ENCODE measurements around the gene ECT2L.
A peak's percentile ranks its signal among the peaks of the same experiment; 100 is the strongest.

ECT2L gene

GRCh38 chr6:138817799-138818198 lies 21.9 kb downstream of the ECT2L start:
- no peaks in the 10 kb centered on the region for H3K79me2 ChIP-seq (ENCODE audit: low read length)
- H3K9me3 ChIP-seq (ENCODE audit: insufficient read depth, low read length) = no peaks in the 10 kb centered on the region
- peak overlapping the region; percentile 55; the same call in 1 of the 2 replicates for H3K4me2 ChIP-seq (ENCODE audit: low read length)
- no peak overlapping the region for H3K9ac ChIP-seq (ENCODE audit: low read length)
- no peak for TF ChIP-seq EZH2phosphoT487 (IDR thresholded peaks at IDR 0.05; ENCODE audit: low read depth)
- no peak for TF ChIP-seq CTCF (IDR thresholded peaks at IDR 0.05; ENCODE audit: low read depth, low read length)
- H4K20me1 ChIP-seq (ENCODE audit: insufficient read depth, low read length) = no peaks in the 10 kb centered on the region
- H3K36me3 ChIP-seq (replicated peaks; ENCODE audit: low read depth, low read length) = no peaks in the 10 kb centered on the region
- H2AFZ ChIP-seq (ENCODE audit: low read depth, low read length) = no peak overlapping the region
- no peak overlapping the region for H3K4me3 ChIP-seq (ENCODE audit: low read length)
- H3K27ac ChIP-seq (ENCODE audit: low read length) = no peak overlapping the region
- no peaks in the 10 kb centered on the region for H3K27me3 ChIP-seq (ENCODE audit: low read depth, low read length)
- peaks cover 21% of the 10 kb centered on the region for H3K4me1 ChIP-seq (ENCODE audit: low read length)

GRCh38 chr6:138818496-138819194 lies 22.8 kb downstream of the ECT2L start:
- Histone ChIP-seq H3K36me3 (replicated peaks; ENCODE audit: low read depth, low read length) (no peaks in the 10 kb centered on the region), H3K27me3 (ENCODE audit: low read depth, low read length) (no peaks in the 10 kb centered on the region), H3K4me2 (ENCODE audit: low read length) (peak overlapping the region; percentile 55), H3K4me1 (ENCODE audit: low read length) (peaks cover 21% of the 10 kb centered on the region), H3K9me3 (ENCODE audit: insufficient read depth, low read length) (no peaks in the 10 kb centered on the region), H2AFZ (ENCODE audit: low read depth, low read length) (no peak overlapping the region; the same call in 1 of the 2 replicates), H3K4me3 (ENCODE audit: low read length) (peak overlapping the region; percentile 33), H3K9ac (ENCODE audit: low read length) (no peak overlapping the region; the same call in 1 of the 2 replicates), H4K20me1 (ENCODE audit: insufficient read depth, low read length) (no peaks in the 10 kb centered on the region), H3K27ac (ENCODE audit: low read length) (no peak overlapping the region), H3K79me2 (ENCODE audit: low read length) (no peaks in the 10 kb centered on the region)
- TF ChIP-seq CTCF (IDR thresholded peaks at IDR 0.05; ENCODE audit: low read depth, low read length) (no peak), EZH2phosphoT487 (IDR thresholded peaks at IDR 0.05; ENCODE audit: low read depth) (no peak)

- no peaks in the 10 kb centered on the region for H3K79me2 ChIP-seq (ENCODE audit: low read length)
- H3K4me3 ChIP-seq (ENCODE audit: low read length) = no peak overlapping the region
- no peak overlapping the region for H3K27ac ChIP-seq (ENCODE audit: low read length)
- no peak overlapping the region for H3K9ac ChIP-seq (ENCODE audit: low read length)
- TF ChIP-seq EZH2phosphoT487 (IDR thresholded peaks at IDR 0.05; ENCODE audit: low read depth) = no peak
- TF ChIP-seq CTCF (IDR thresholded peaks at IDR 0.05; ENCODE audit: low read depth, low read length) = no peak
- no peaks in the 10 kb centered on the region for H3K36me3 ChIP-seq (replicated peaks; ENCODE audit: low read depth, low read length)
- no peaks in the 10 kb centered on the region for H4K20me1 ChIP-seq (ENCODE audit: insufficient read depth, low read length)
- H3K9me3 ChIP-seq (ENCODE audit: insufficient read depth, low read length) = no peaks in the 10 kb centered on the region
- no peak overlapping the region for H3K4me2 ChIP-seq (ENCODE audit: low read length)
- H3K4me1 ChIP-seq (ENCODE audit: low read length) = peaks cover 18% of the 10 kb centered on the region
- no peak overlapping the region for H2AFZ ChIP-seq (ENCODE audit: low read depth, low read length)
- H3K27me3 ChIP-seq (ENCODE audit: low read depth, low read length) = no peaks in the 10 kb centered on the region
These were observed 25.6 kb downstream of the ECT2L start for GRCh38 chr6:138821519-138821918.

- H3K36me3 ChIP-seq (replicated peaks; ENCODE audit: low read depth, low read length) = no peaks in the 10 kb centered on the region
- no peaks in the 10 kb centered on the region for H3K9me3 ChIP-seq (ENCODE audit: insufficient read depth, low read length)
- no peak overlapping the region for H3K27ac ChIP-seq (ENCODE audit: low read length)
- no peak for TF ChIP-seq CTCF (IDR thresholded peaks at IDR 0.05; ENCODE audit: low read depth, low read length)
- no peak for TF ChIP-seq EZH2phosphoT487 (IDR thresholded peaks at IDR 0.05; ENCODE audit: low read depth)
- no peaks in the 10 kb centered on the region for H3K79me2 ChIP-seq (ENCODE audit: low read length)
- no peak overlapping the region for H3K9ac ChIP-seq (ENCODE audit: low read length)
- H3K4me2 ChIP-seq (ENCODE audit: low read length) = no peak overlapping the region
- H3K4me3 ChIP-seq (ENCODE audit: low read length) = no peak overlapping the region
- H2AFZ ChIP-seq (ENCODE audit: low read depth, low read length) = no peak overlapping the region
- H3K4me1 ChIP-seq (ENCODE audit: low read length) = no peaks in the 10 kb centered on the region
- no peaks in the 10 kb centered on the region for H3K27me3 ChIP-seq (ENCODE audit: low read depth, low read length)
- H4K20me1 ChIP-seq (ENCODE audit: insufficient read depth, low read length) = no peaks in the 10 kb centered on the region
These were observed 28.7 kb downstream of the ECT2L start for GRCh38 chr6:138824482-138825144.

Data from OCI-LY3 (cell line).